Fibroblast of lung (primary cell): ENCODE results near the gene LGR4. TPM values are rescaled to one million over a fixed set of nuclear protein-coding genes. Genes with fewer than 3 reads are reported as not detected.

Experiments
- DNase-seq, 2 donors: peaks; one replicate each; pipeline versions ENCODE4 v3.0.0 to v3.0.0-alpha.2; 2010; ENCODE audit warnings: low read depth in 2 of 2
- H2AFZ ChIP-seq: 2 replicates; pipeline ENCODE4 v1.5.1; 2012; ENCODE audit warnings: low read length, control low read depth, inconsistent platforms
- H3K27ac ChIP-seq: 2 replicates; pipeline ENCODE4 v1.5.1; 2011; ENCODE audit warnings: low read length, control low read depth; ENCODE audit not compliant: insufficient read depth
- H3K27me3 ChIP-seq: 2 replicates; pipeline ENCODE4 v1.5.1; 2011; ENCODE audit warnings: mild to moderate bottlenecking, low read length; ENCODE audit not compliant: control insufficient read depth, insufficient read depth
- H3K36me3 ChIP-seq: 2 replicates; pipeline ENCODE4 v1.5.1; 2011; ENCODE audit warnings: low read length; ENCODE audit not compliant: control insufficient read depth, insufficient read depth
- H3K4me1 ChIP-seq: 2 replicates; pipeline ENCODE4 v1.5.1; 2011; ENCODE audit warnings: low read length; ENCODE audit not compliant: control insufficient read depth, insufficient read depth; ENCODE audit errors: extremely low read depth
- H3K4me2 ChIP-seq: 2 replicates; pipeline ENCODE4 v1.5.1; 2011; ENCODE audit warnings: low read length, control low read depth; ENCODE audit not compliant: insufficient read depth; ENCODE audit errors: extremely low read depth
- H3K4me3 ChIP-seq, 4 experiments: fragments of 200-600 bp in 1 of 4; sonication (generic) in 1 of 4; replicated peaks in 1 of 4; 2 replicates each; pipeline ENCODE4 v1.5.1; 2011 to 2016; ENCODE audit warnings: low read length in 4 of 4, low read depth in 3 of 4, mild to moderate bottlenecking in 3 of 4, control low read depth in 2 of 4, inconsistent platforms in 1 of 4, mixed read lengths in 1 of 4; ENCODE audit not compliant: insufficient read depth in 1 of 4; ENCODE audit errors: control extremely low read depth in 1 of 4
- H3K79me2 ChIP-seq: 2 replicates; pipeline ENCODE4 v1.5.1; 2012; ENCODE audit warnings: mild to moderate bottlenecking, low read length, inconsistent platforms; ENCODE audit not compliant: control insufficient read depth, insufficient read depth
- H3K9ac ChIP-seq: 2 replicates; pipeline ENCODE4 v1.5.1; 2011; ENCODE audit warnings: mild to moderate bottlenecking, low read length, control low read depth; ENCODE audit not compliant: insufficient read depth
- H3K9me3 ChIP-seq: 2 replicates; pipeline ENCODE4 v1.5.1; 2012; ENCODE audit warnings: low read depth, low read length; ENCODE audit not compliant: control insufficient read depth, insufficient read depth
- H4K20me1 ChIP-seq: 2 replicates; pipeline ENCODE4 v1.5.1; 2011; ENCODE audit warnings: low read length; ENCODE audit not compliant: control insufficient read depth, insufficient read depth; ENCODE audit errors: extremely low read depth
- EZH2 ChIP-seq: IDR thresholded peaks from 2 replicates; pipeline ENCODE4 v1.5.1; 2012; ENCODE audit warnings: low read length, control low read depth, mild to moderate bottlenecking; ENCODE audit errors: missing control alignments
- polyA plus RNA-seq, 2 donors: library from polyadenylated mRNA; depleted of rRNA in 1 of 2; stranded (reverse) in 1 of 2; unstranded in 1 of 2; fragments of >200 nt; gene quantifications; 2 replicates each; pipeline ENCODE4 v1.2.1, GENCODE V29; 2011 to 2012; ENCODE audit warnings: missing spikeins in 1 of 2
- total RNA-seq: library from RNA; depleted of rRNA; stranded (reverse); fragments of >200 nt; gene quantifications from 2 replicates; pipeline ENCODE4 v1.2.1, GENCODE V29; 2014
- TF ChIP-seq, protein P1 (sequence below), 2 donors: IDR thresholded peaks in 1 of 2; conservative IDR thresholded peaks in 1 of 2; 1 replicate in 1 of 2; 2 replicates in 1 of 2; pipeline ENCODE4 v1.5.1; 2011 to 2012; ENCODE audit warnings: low read length in 2 of 2, control low read depth in 1 of 2, inconsistent platforms in 1 of 2, low read depth in 1 of 2, mild to moderate bottlenecking in 1 of 2

LGR4 gene
- total and polyA plus RNA-seq, 2 donors (not counting 1 experiment from before 2014, with no cell fraction given), result 6.4 to 8.8 TPM

GRCh38 chr11:27433742-27434141 lies 38.8 kb downstream of the LGR4 start:
- Histone ChIP-seq H3K27me3 (no peaks in the 10 kb centered on the region), H3K4me3 (no peak overlapping the region), H3K4me1 (no peaks in the 10 kb centered on the region), H3K9ac (no peak overlapping the region), H3K79me2 (no peaks in the 10 kb centered on the region), H3K9me3 (no peaks in the 10 kb centered on the region), H3K36me3 (no peaks in the 10 kb centered on the region), H4K20me1 (no peaks in the 10 kb centered on the region), H2AFZ (no peak overlapping the region), H3K4me2 (no peak overlapping the region), H3K27ac (no peak overlapping the region)
- DNase-seq, result no peak
- TF ChIP-seq EZH2, result no peak
- TF ChIP-seq, protein P1, sequence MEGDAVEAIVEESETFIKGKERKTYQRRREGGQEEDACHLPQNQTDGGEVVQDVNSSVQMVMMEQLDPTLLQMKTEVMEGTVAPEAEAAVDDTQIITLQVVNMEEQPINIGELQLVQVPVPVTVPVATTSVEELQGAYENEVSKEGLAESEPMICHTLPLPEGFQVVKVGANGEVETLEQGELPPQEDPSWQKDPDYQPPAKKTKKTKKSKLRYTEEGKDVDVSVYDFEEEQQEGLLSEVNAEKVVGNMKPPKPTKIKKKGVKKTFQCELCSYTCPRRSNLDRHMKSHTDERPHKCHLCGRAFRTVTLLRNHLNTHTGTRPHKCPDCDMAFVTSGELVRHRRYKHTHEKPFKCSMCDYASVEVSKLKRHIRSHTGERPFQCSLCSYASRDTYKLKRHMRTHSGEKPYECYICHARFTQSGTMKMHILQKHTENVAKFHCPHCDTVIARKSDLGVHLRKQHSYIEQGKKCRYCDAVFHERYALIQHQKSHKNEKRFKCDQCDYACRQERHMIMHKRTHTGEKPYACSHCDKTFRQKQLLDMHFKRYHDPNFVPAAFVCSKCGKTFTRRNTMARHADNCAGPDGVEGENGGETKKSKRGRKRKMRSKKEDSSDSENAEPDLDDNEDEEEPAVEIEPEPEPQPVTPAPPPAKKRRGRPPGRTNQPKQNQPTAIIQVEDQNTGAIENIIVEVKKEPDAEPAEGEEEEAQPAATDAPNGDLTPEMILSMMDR (conservative IDR thresholded peaks at IDR 0.05 in 1 of 2, IDR thresholded peaks at IDR 0.05 in 1 of 2; ENCODE audit: low read depth in 1 of 2, low read length in 2 of 2), result no peak

GRCh38 chr11:27431808-27432207 lies 40.8 kb downstream of the LGR4 start:
- Histone ChIP-seq H3K4me3 (no peak overlapping the region), H3K79me2 (no peaks in the 10 kb centered on the region), H3K4me1 (peaks cover 3% of the 10 kb centered on the region), H3K4me2 (no peak overlapping the region), H3K9me3 (no peaks in the 10 kb centered on the region), H3K9ac (no peak overlapping the region), H4K20me1 (no peaks in the 10 kb centered on the region), H3K36me3 (no peaks in the 10 kb centered on the region), H3K27me3 (no peaks in the 10 kb centered on the region), H2AFZ (no peak overlapping the region), H3K27ac (no peak overlapping the region)
- no peak for TF ChIP-seq EZH2
- TF ChIP-seq, protein P1 (conservative IDR thresholded peaks at IDR 0.05 in 1 of 2, IDR thresholded peaks at IDR 0.05 in 1 of 2; ENCODE audit: low read depth in 1 of 2, low read length in 2 of 2), result no peak
- DNase-seq, result no peak

- Histone ChIP-seq H3K27me3 (no peaks in the 10 kb centered on the region), H3K4me2 (no peak overlapping the region)
These were observed 42.7 kb downstream of the LGR4 start for GRCh38 chr11:27429761-27430393.

More at GRCh38 chr11:27429761-27430393, 42.7 kb downstream of the LGR4 start:
- peak in 1 of 2 donors; percentile 62 for DNase-seq
- TF ChIP-seq, protein P1 (conservative IDR thresholded peaks at IDR 0.05 in 1 of 2, IDR thresholded peaks at IDR 0.05 in 1 of 2; ENCODE audit: low read depth in 1 of 2, low read length in 2 of 2), result no peak
- TF ChIP-seq EZH2, result no peak
- H2AFZ ChIP-seq, result no peak overlapping the region
- peaks cover 3% of the 10 kb centered on the region for H3K4me1 ChIP-seq
- H3K4me3 ChIP-seq, result no peak overlapping the region
- no peaks in the 10 kb centered on the region for H3K9me3 ChIP-seq
- H4K20me1 ChIP-seq, result no peaks in the 10 kb centered on the region
- no peaks in the 10 kb centered on the region for H3K36me3 ChIP-seq
- H3K79me2 ChIP-seq, result no peaks in the 10 kb centered on the region
- H3K9ac ChIP-seq, result no peak overlapping the region
- H3K27ac ChIP-seq, result no peak overlapping the region
